ENCODE measurements around the gene PLCD1. TPM values are rescaled to one million over a fixed set of nuclear protein-coding genes. Genes with fewer than 3 reads are reported as not detected.
"Not testable (repeated sequence)": the region's sequence is repeated elsewhere in the genome, so short reads cannot be mapped to it uniquely, and the experiment has no call there.

Gene PLCD1
- total RNA-seq, 2 donors from 2014 or later, result 8.7 to 15.5 TPM

DNA sequence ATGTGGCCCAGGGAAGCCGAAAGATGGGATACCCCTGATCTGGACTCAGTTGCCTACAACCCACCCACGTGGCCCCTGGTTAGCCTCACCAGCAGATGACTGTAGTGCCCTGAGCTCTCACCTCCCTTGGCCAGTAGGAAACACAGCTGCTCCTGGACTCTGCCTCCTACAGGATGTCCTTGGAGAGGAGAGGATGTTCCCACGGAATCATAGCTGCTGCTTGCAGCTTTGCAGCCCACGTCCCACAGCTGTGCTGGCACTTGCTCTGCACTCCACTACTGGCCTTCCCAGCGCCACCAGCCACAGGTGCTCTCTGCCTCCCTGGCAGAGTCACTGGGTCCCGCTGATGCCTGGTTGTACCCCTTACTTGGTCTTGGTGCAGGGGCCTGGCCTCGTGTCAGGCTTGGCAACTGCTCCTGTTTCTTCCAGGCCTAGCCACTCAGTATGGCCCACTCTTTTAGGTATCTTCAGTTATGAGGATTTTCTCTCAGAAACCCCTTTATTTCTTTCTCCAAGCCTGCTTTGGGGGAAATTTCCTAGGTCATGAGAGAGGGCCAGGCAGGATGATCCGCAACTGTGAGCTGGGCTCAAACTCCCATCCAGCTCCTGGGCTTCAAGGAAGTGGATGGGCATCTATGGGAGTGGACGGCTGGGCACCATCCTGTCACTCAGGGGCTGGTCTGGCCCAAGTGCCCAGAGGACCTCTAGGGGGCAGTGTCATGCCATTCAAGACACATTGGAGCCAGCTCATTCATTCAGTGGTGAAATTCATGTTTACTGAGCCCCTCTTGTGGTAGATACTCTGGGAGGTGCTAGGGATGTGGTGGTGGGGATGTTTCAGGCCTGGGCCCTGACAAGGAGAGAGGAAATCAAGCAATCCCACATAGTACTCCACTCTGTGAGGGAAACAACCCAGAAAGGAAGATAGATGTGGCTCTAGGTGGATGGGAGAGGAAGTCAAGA lies 55.0 kb downstream of the PLCD1 start:
- Histone ChIP-seq H3K36me3 (peaks cover 25% of the 10 kb centered on the region), H3K4me3 (no peak overlapping the region), H3K9me3 (no peaks in the 10 kb centered on the region), H3K4me1 (peaks cover 0 to 7% of the 10 kb centered on the region in 2 donors), H3K27me3 (no peaks in the 10 kb centered on the region), H3K27ac (no peak overlapping the region)
- no peak for DNase-seq (ENCODE audit: low spot score)
- TF ChIP-seq, protein P1, sequence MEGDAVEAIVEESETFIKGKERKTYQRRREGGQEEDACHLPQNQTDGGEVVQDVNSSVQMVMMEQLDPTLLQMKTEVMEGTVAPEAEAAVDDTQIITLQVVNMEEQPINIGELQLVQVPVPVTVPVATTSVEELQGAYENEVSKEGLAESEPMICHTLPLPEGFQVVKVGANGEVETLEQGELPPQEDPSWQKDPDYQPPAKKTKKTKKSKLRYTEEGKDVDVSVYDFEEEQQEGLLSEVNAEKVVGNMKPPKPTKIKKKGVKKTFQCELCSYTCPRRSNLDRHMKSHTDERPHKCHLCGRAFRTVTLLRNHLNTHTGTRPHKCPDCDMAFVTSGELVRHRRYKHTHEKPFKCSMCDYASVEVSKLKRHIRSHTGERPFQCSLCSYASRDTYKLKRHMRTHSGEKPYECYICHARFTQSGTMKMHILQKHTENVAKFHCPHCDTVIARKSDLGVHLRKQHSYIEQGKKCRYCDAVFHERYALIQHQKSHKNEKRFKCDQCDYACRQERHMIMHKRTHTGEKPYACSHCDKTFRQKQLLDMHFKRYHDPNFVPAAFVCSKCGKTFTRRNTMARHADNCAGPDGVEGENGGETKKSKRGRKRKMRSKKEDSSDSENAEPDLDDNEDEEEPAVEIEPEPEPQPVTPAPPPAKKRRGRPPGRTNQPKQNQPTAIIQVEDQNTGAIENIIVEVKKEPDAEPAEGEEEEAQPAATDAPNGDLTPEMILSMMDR (IDR thresholded peaks at IDR 0.05), result peak; percentile 39 to 79

- TF ChIP-seq, protein P1 (IDR thresholded peaks at IDR 0.05), result no peak
- no peak overlapping the region for H3K4me3 ChIP-seq
- no peaks in the 10 kb centered on the region for H3K9me3 ChIP-seq
- H3K27ac ChIP-seq, result no peak overlapping the region
- no peaks in the 10 kb centered on the region for H3K27me3 ChIP-seq
- peaks cover 22% of the 10 kb centered on the region for H3K36me3 ChIP-seq
- peaks cover 0 to 17% of the 10 kb centered on the region in 2 donors for H3K4me1 ChIP-seq
- DNase-seq (ENCODE audit: low spot score), result no peak
These were observed 56.0 kb downstream of the PLCD1 start for GRCh38 chr3:37973246-37974054.

DNA sequence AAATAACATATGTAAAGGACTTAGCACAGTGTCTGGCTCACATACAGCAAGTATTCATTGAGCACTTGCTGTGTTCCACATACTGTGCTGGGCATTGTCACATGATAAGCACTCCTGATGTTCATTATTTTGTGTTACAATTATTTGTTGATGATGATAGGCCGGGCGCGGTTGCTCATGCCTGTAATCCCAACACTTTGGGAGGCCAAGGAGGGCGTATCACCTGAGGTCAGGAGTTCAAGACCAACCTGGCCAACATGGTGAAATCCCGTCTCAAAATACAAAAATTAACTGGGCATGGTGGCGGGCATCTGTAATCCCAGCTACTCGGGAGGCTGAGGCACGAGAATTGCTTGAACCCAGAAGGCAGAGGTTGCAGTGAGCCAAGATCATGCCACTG lies 57.4 kb downstream of the PLCD1 start:
- H3K4me1 ChIP-seq, result peaks cover 0 to 24% of the 10 kb centered on the region in 2 donors

GRCh38 chr3:37971467-37971866 lies 58.0 kb downstream of the PLCD1 start:
- Histone ChIP-seq H3K27me3 (no peaks in the 10 kb centered on the region), H3K4me1 (peaks cover 0 to 26% of the 10 kb centered on the region in 2 donors), H3K9me3 (no peaks in the 10 kb centered on the region), H3K4me3 (no peak overlapping the region), H3K27ac (no peak overlapping the region), H3K36me3 (peaks cover 11% of the 10 kb centered on the region)
- no peak for DNase-seq (ENCODE audit: low spot score)
- TF ChIP-seq, protein P1 (IDR thresholded peaks at IDR 0.05), result no peak

More for the DNA sequence above, 57.4 kb downstream of the PLCD1 start:
- peaks cover 17% of the 10 kb centered on the region for H3K36me3 ChIP-seq
- not testable (repeated sequence) for H3K9me3 ChIP-seq; H3K27me3 ChIP-seq; H3K27ac ChIP-seq; H3K4me3 ChIP-seq; DNase-seq (ENCODE audit: low spot score)

DNA sequence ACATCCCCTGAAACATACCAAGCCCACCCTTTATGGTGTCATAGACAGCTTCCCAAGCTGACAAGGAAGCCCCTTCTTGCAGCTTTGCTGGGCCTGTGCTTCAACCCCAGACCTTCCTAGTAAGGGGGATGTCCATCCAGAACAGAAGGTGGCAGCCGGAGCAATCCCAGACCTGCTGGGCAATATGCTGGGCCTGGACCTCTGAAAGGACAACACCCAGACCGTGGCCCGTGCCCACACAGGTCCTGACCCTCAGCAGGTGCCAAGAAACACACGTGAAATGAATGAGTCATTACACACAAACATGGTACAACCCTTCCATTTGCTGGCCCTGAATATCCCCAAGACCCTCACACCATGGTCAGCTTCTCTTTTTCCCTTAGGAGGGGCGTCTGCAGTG lies 58.6 kb downstream of the PLCD1 start:
- H3K4me3 ChIP-seq, result no peak overlapping the region
- DNase-seq (ENCODE audit: low spot score), result no peak
- H3K36me3 ChIP-seq, result peaks cover 4% of the 10 kb centered on the region
- no peaks in the 10 kb centered on the region for H3K9me3 ChIP-seq
- peaks cover 0 to 26% of the 10 kb centered on the region in 2 donors for H3K4me1 ChIP-seq
- no peak overlapping the region for H3K27ac ChIP-seq
- H3K27me3 ChIP-seq, result no peaks in the 10 kb centered on the region
- TF ChIP-seq, protein P1 (IDR thresholded peaks at IDR 0.05), result no peak

GRCh38 chr3:37969596-37970100 lies 59.8 kb downstream of the PLCD1 start:
- no peaks in the 10 kb centered on the region for H3K27me3 ChIP-seq
- no peaks in the 10 kb centered on the region for H3K36me3 ChIP-seq
- TF ChIP-seq, protein P1 (IDR thresholded peaks at IDR 0.05), result no peak
- no peak for DNase-seq (ENCODE audit: low spot score)
- peaks cover 0 to 26% of the 10 kb centered on the region in 2 donors for H3K4me1 ChIP-seq
- H3K27ac ChIP-seq, result no peak overlapping the region
- no peaks in the 10 kb centered on the region for H3K9me3 ChIP-seq
- H3K4me3 ChIP-seq, result no peak overlapping the region
